Measurements from ENCODE around the gene DOCK1. TPM values are rescaled to one million over a fixed set of nuclear protein-coding genes. Genes with fewer than 3 reads are reported as not detected.

DOCK1 gene
- polyA plus RNA-seq, 1 experiment, result 37.9 TPM

DNA sequence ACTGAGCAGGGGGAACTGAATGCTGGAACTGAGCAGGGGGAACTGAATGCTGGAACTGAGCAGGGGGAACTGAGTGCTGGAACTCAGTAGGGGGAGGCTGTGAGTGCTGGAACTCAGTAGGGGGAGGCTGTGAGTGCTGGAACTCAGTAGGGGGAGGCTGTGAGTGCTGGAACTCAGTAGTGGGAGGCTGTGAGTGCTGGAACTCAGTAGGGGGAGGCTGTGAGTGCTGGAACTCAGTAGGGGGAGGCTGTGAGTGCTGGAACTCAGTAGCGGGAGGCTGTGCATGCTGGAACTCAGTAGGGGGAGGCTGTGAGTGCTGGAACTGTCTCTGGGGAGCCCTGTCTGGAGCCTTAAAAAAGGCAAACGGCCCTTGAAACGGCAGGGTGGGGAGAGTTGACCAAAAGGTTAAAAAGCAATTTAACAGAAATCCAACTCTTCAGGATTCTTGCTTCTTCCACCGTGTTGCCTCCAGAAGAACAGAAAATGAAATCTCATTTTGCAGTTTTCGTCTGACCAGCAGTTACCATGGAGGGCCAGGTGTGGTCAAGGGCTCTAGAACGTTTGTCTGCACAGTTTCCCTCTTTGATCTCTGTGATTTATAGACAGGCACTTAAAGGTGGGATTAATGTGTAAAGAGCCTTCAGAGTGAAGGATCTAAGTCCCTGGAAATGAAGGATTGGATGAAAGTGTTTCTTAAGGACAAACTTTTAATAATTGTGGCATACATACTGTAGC is 19.1 kb downstream of the DOCK1 start:
- TF ChIP-seq, protein P1, sequence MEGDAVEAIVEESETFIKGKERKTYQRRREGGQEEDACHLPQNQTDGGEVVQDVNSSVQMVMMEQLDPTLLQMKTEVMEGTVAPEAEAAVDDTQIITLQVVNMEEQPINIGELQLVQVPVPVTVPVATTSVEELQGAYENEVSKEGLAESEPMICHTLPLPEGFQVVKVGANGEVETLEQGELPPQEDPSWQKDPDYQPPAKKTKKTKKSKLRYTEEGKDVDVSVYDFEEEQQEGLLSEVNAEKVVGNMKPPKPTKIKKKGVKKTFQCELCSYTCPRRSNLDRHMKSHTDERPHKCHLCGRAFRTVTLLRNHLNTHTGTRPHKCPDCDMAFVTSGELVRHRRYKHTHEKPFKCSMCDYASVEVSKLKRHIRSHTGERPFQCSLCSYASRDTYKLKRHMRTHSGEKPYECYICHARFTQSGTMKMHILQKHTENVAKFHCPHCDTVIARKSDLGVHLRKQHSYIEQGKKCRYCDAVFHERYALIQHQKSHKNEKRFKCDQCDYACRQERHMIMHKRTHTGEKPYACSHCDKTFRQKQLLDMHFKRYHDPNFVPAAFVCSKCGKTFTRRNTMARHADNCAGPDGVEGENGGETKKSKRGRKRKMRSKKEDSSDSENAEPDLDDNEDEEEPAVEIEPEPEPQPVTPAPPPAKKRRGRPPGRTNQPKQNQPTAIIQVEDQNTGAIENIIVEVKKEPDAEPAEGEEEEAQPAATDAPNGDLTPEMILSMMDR (IDR thresholded peaks at IDR 0.05; ENCODE audit: low read depth, low read length), result no peak
- no peak for DNase-seq (ENCODE audit: low read depth, low spot score)
- Histone ChIP-seq H3K27ac (ENCODE audit: low read depth, low read length) (no peak overlapping the region), H3K27me3 (ENCODE audit: control insufficient read depth, insufficient read depth, low read length) (no peaks in the 10 kb centered on the region), H3K4me3 (ENCODE audit: low read depth, low read length) (no peak overlapping the region), H3K9me3 (ENCODE audit: control insufficient read depth, insufficient read depth, low read length) (no peaks in the 10 kb centered on the region; the same call in 1 of the 2 replicates)
- CTCF ChIA-PET, result no interaction called here
- POLR2A ChIA-PET, result no interaction called here

DNA sequence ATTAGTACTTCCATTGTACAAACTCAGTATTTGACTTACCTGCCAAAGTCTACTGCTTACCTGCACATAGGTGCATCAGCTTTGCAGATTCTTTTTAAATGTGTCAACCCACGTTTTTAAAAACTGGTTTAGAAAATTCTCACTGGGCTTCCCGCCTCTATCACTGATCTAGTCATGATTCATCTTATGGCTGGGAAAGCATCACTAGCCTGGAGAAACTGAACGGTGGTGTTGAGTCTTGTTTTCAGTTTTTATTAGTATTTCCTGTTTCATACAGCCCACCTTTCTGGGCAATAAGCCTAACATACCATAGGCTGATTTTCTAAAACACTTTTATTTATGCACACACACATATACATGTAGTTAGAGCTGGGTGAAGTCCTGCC is 19.7 kb downstream of the DOCK1 start:
- DNase-seq (ENCODE audit: low read depth, low spot score), result no peak

DNA sequence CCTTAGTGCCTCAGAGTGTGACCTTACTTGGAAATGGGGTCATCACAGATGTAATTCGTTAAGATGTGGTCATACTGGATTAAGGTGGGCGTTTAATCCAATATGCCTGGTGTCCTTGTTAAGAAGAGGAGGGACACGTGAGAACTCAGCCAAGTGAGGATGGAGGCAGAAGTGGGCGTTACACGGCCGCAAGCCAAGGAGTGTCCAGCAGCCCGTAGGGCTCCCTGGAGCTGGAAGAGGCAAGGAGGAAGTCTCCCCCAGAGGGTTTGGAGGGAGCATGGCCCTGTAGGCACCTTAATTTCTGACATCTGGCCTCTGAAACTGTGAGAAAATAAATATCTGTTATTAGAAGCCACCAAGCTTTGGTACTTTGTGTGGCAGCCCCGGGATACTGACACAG is 21.3 kb downstream of the DOCK1 start:
- POLR2A ChIA-PET, result interaction anchor here (0.6 kb wide), 1 partner anchor 933 kb away, joined by 3 read pairs; no protein-coding TSS in a partner anchor
- H3K9me3 ChIP-seq (ENCODE audit: control insufficient read depth, insufficient read depth, low read length), result no peaks in the 10 kb centered on the region; the same call in 1 of the 2 replicates
- TF ChIP-seq, protein P1 (IDR thresholded peaks at IDR 0.05; ENCODE audit: low read depth, low read length), result no peak
- no peak overlapping the region for H3K4me3 ChIP-seq (ENCODE audit: low read depth, low read length)
- DNase-seq (ENCODE audit: low read depth, low spot score), result no peak
- H3K27ac ChIP-seq (ENCODE audit: low read depth, low read length), result no peak overlapping the region
- CTCF ChIA-PET, result no interaction called here
- H3K27me3 ChIP-seq (ENCODE audit: control insufficient read depth, insufficient read depth, low read length), result no peaks in the 10 kb centered on the region

More for the DNA sequence above, 19.7 kb downstream of the DOCK1 start:
- Histone ChIP-seq H3K4me3 (ENCODE audit: low read depth, low read length) (no peak overlapping the region), H3K27me3 (ENCODE audit: control insufficient read depth, insufficient read depth, low read length) (no peaks in the 10 kb centered on the region), H3K9me3 (ENCODE audit: control insufficient read depth, insufficient read depth, low read length) (no peaks in the 10 kb centered on the region; the same call in 1 of the 2 replicates), H3K27ac (ENCODE audit: low read depth, low read length) (no peak overlapping the region)
- CTCF ChIA-PET, result no interaction called here
- POLR2A ChIA-PET, result interaction anchor here (0.7 to 0.8 kb wide), 2 partner anchors 47 to 229 kb away, joined by 3 to 4 read pairs; no protein-coding TSS in a partner anchor
- TF ChIP-seq, protein P1 (IDR thresholded peaks at IDR 0.05; ENCODE audit: low read depth, low read length), result no peak

DNA sequence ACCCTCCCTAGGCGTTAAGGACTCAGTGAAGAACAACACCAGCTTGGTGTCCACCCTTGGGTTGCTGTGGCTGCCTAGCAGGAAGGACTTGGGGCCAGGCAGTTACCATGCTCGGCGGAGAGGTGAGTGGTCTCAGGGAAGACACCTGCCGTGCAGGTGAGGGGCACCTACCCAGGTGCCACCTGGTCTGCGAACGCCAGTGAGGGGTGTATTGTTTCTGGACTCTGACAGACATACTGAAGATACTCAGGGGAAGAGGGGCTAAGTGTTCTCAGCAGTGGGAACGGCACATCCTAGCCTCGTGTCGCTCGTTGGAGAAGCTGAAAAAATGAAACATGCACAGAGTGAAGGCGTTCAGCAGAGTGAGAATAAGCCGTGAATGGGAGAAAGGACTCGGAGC is 22.6 kb downstream of the DOCK1 start:
- H3K27me3 ChIP-seq (ENCODE audit: control insufficient read depth, insufficient read depth, low read length), result no peaks in the 10 kb centered on the region
- H3K27ac ChIP-seq (ENCODE audit: low read depth, low read length), result no peak overlapping the region
- H3K9me3 ChIP-seq (ENCODE audit: control insufficient read depth, insufficient read depth, low read length), result no peaks in the 10 kb centered on the region; the same call in 1 of the 2 replicates
- TF ChIP-seq, protein P1 (IDR thresholded peaks at IDR 0.05; ENCODE audit: low read depth, low read length), result no peak
- ChIA-PET CTCF (no interaction called here), POLR2A (no interaction called here)
- DNase-seq (ENCODE audit: low read depth, low spot score), result no peak
- no peak overlapping the region for H3K4me3 ChIP-seq (ENCODE audit: low read depth, low read length)

DNA sequence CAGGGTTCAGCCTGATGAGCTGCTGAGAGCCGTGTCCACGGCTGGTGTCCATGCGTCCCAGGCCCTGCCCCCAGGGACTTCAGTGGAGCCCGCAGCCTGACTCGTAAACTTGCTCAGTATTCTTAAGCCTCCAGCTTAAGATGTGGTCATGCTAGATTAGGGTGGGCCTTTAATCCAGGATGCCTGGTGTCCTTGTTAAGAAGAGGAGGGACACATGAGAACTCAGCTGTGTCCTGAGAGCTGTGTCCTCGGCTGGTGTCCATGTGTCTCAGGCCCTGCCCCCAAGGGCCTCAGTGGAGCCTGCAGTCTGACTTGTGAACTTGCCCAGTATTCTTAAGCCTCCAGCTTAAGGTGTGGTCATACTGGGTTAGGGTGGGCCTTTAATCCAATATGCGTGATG is 23.0 kb downstream of the DOCK1 start:
- TF ChIP-seq, protein P1 (IDR thresholded peaks at IDR 0.05; ENCODE audit: low read depth, low read length), result no peak
- CTCF ChIA-PET, result no interaction called here

More for the DNA sequence above, 23.0 kb downstream of the DOCK1 start:
- POLR2A ChIA-PET, result no interaction called here
- H3K27me3 ChIP-seq (ENCODE audit: control insufficient read depth, insufficient read depth, low read length), result no peaks in the 10 kb centered on the region
- H3K4me3 ChIP-seq (ENCODE audit: low read depth, low read length), result no peak overlapping the region
- no peak overlapping the region for H3K27ac ChIP-seq (ENCODE audit: low read depth, low read length)
- H3K9me3 ChIP-seq (ENCODE audit: control insufficient read depth, insufficient read depth, low read length), result no peaks in the 10 kb centered on the region; the same call in 1 of the 2 replicates
- DNase-seq (ENCODE audit: low read depth, low spot score), result no peak

All from AG04450 (cell line).